GM18508 (cell line): ENCODE measurements around the gene FBXL7.

Experiments used
- ATAC-seq: cut with Tn5 transposase; IDR thresholded peaks from one replicate; pipeline ENCODE4 v1.9.1; 2021; ENCODE audit warnings: moderate number of reproducible peaks; ENCODE audit not compliant: insufficient read depth, unreplicated experiment

Gene FBXL7

GRCh38 chr5:15609076-15609725 is 109.2 kb downstream of the FBXL7 start:
- ATAC-seq, result no peak

- ATAC-seq, result no peak
Measured at GRCh38 chr5:15610216-15610615, 110.2 kb downstream of the FBXL7 start.

GRCh38 chr5:15611008-15611407 is 111.0 kb downstream of the FBXL7 start:
- no peak for ATAC-seq

DNA sequence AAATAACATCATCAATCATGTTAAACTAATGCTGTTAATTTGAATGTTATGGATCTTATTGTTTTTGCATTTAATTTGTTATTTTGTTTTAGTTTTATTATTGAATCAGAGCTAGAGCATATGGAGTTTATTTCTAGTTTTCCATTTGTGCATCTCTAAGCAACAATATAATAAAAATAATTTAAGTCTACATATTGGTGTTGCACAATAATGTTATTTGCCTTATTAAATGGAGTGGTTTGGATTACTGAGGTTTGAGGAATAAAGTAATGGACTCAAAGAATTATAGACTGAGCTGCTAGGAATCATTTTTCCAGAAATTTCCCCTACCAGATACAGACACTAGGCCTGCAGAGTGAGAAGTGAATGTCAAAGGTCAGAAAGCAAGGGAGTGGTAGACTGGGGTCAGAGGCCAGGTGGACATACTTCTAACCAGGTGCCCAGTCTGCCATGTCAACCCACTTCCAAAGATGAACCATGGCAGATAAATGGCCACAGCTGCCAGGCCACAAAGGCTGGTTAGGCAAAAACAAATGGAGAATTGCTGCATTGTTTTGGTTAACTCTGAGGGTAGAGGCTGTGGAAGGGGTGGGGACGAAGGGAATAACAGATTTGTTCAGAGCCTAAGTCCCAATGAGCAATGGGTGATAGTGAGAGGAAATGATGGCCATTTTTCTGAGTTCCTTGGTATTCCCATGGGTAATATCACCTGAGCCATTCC is 113.1 kb downstream of the FBXL7 start:
- no peak for ATAC-seq

DNA sequence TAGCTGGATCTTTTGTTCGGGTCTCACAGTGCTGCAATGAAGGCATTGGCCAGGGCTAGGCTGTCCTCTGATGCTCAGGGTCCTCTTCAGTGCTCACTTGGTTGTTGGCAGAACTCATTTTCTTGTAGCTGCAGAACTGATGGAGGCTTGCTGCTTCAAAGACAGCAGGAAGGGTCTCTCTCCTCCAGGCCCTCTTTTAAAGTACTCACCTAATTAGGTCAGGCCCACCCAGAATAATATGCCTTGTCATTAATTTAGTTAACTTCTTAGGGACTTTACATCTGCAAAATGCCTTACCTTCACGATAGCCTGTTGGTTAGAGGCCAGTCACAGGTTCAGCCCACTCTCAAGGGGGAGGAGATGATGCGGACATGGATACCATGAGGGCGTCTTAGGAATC is 114.7 kb downstream of the FBXL7 start:
- no peak for ATAC-seq

DNA sequence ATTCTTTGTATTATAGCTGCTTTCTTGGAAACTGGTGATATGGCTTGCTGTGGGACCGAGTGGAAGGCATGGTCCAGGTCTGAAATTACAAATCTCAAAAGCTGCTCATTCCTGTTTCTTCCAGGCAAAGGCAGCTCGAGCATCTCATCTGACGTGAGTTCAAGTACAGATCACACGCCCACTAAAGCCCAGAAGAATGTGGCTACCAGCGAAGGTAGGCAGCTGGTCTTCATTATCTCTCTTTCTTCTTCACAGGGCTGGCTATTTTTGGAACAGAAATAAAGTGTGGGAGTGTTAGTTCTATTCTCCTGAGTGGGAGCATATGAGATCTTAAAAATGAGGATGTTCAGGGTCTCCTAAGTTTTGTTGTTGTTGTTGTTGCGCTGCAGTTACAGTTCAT is 115.9 kb downstream of the FBXL7 start:
- ATAC-seq, result no peak

DNA sequence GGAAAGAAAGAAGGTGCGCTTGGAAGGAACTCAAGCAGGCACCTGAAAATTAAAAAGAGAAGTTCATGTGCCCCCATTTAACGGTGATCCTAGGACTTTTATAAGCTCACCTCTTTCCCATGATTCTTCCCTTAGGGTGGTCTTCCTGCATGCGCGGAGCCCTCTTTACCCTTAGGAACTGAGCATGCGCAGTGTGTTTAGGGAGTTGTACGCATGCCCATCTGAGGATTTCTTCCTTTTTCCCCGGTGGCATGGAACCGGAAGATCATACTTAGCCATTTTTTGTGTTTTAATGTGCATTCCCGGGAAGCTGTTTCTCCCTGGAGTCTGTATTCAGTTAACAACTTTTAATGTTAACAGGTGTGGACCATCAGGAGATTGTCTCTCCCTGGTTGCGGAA is 119.0 kb downstream of the FBXL7 start:
- no peak for ATAC-seq

- no peak for ATAC-seq
Measured at GRCh38 chr5:15620501-15620900, 120.5 kb downstream of the FBXL7 start.

GRCh38 chr5:15621094-15621493 is 121.1 kb downstream of the FBXL7 start:
- no peak for ATAC-seq

DNA sequence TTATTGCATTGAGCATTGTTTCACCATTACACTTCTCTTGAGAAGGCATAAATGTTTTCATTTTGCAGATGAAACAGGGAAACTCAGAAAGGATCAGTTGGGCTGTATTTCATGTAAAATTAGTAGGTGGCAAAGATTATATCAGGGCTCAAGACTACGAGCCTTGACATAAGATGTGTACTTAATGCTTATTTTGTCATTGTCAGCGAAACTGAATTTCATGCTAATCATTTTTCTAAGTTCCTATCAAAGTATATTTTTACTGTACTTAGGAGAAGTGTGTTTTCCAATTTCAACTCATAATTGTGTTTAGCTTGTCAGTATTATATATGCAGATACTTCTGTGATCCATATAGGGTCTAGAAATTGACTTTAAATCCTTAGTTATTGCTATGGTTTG is 123.8 kb downstream of the FBXL7 start:
- ATAC-seq, result no peak

DNA sequence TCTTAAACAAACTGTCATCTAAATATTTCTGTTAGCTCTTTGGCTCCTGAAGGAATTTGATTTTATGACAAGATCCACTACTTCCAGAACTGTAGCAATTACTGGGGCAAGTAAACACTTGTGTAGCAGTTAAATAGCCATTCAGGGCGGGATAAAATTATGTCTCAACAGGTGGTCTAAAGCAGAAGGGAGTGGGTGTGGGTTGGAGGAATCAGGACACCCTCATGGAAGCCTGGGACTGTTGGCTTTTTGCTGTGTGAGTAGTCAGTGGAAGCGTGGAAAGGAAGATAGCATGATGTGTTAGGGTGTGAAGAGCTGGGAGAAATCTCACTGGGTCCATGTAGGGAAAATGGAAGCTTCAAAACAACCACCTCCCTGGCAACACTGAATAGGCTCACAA is 127.1 kb downstream of the FBXL7 start:
- ATAC-seq, result no peak

GRCh38 chr5:15627647-15628046 is 127.7 kb downstream of the FBXL7 start:
- ATAC-seq, result no peak

- ATAC-seq, result no peak
Measured at GRCh38 chr5:15630441-15630840, 130.5 kb downstream of the FBXL7 start.

DNA sequence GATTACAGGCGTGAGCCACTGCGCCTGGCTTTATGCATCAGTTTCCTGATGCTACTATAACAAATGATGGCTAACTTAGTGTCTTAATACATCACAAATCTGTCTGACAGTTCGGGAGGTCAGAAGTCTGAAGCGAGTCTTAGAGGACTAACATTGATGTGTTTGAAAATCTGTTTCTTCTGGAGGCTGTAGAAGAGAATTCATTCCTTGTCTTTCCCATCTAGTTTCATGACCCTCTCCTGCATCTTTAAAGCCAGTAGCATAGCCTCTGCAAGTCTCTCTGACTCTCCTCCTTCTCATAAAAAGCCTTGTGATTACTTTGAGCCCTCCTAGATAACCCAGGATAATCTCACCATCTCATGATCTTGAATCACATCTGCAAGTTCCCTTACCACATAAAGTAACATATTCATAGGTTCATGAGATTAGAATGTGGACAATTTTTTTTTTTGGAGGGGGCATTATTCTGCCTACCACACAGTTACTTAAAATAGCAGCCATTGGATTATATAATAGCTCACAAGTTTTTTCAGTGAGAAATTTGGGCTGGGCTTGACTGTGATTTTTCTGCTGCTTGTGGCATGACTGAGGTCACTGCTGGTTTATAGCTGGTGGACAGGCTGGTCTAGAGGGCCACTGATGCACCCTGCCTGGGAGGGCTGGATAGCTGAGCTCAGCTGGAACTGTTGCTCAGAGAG is 134.8 kb downstream of the FBXL7 start:
- no peak for ATAC-seq

DNA sequence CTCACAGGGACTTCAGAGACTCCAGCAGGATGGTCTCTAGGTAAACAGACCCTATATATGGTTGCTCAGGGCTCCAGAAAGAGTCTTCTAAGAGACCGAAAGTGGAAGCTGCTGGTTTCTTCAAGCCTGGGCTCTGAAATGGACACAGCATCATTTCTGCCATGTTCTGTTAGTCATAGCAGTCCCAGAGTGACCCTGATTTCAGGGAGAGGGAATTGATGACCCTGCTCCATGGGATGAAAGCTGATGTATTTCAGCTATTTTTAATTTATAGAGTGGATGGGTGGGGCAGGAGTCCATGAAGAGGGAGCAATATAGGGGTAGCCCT is 135.3 kb downstream of the FBXL7 start:
- ATAC-seq, result no peak

- no peak for ATAC-seq
Measured at GRCh38 chr5:15637345-15637744, 137.4 kb downstream of the FBXL7 start.

DNA sequence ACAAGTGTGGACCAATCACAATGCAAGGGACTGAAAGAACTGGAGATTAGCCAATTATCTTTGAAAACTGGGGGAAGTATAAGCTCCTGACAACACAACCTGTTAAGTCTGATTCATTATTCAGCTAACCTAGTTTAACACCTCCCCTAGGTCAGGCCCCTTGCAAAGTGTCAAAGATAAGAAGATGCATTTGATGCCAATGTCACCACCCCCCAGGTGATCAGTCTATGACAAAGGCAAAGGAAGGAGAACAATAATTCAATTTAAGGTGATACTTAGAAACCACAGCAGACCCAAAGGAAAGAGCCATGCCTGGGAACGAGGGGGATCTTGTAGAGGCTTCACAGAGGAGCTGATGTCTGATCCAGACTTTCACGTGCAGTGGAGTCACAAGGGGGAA is 137.9 kb downstream of the FBXL7 start:
- no peak for ATAC-seq

DNA sequence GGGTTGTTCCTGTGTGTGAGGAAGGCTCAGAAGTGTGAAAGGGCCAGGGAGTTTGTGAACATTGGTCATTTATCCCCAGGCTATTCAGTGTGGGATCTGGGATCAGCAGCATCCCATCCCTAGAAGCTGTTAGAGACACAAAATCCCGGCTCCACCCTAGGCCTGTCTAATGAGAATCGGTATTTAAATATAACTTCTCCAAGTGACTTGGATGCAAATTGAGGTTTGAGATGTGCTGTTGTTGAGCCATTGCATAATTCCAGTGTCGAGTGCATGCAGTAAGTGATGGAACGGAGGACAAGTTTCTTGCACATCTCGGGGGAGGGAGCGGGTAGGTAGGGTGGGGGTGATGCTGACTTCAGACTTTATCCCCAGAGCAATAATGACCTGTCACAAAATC is 138.3 kb downstream of the FBXL7 start:
- ATAC-seq, result no peak

GRCh38 chr5:15639288-15639687 is 139.3 kb downstream of the FBXL7 start:
- no peak for ATAC-seq

DNA sequence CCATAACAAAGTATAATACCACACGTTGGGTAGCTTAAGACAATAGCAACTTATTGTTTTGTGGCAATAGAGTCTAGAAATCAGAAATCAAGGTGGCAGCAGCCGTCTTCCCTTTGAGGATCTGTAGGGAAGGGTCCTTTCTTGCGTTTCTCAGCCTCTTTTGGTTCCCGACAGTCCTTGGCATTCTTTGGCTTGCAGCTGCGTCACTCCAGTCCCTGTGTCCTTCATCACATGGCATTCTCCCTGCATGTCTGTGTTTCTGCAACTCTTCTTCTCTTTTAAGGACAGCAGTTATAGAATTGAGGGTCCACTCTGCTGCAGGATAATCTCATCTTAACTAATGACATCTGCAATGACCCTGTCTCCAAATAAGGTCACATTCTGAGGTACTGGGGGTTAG is 140.1 kb downstream of the FBXL7 start:
- ATAC-seq, result no peak

GRCh38 chr5:15643731-15644130 is 143.8 kb downstream of the FBXL7 start:
- ATAC-seq, result no peak
